Iris pigment epithelial cell (primary cell): ENCODE data around the gene ISLR2.

ENCODE experiments used
- DNase-seq: peaks from one replicate; pipeline ENCODE4 v3.0.0-alpha.2; 2011; ENCODE audit warnings: low read depth

ISLR2 gene

GRCh38 chr15:74176262-74177214 is 46.2 kb downstream of the ISLR2 start:
- no peak for DNase-seq

DNA sequence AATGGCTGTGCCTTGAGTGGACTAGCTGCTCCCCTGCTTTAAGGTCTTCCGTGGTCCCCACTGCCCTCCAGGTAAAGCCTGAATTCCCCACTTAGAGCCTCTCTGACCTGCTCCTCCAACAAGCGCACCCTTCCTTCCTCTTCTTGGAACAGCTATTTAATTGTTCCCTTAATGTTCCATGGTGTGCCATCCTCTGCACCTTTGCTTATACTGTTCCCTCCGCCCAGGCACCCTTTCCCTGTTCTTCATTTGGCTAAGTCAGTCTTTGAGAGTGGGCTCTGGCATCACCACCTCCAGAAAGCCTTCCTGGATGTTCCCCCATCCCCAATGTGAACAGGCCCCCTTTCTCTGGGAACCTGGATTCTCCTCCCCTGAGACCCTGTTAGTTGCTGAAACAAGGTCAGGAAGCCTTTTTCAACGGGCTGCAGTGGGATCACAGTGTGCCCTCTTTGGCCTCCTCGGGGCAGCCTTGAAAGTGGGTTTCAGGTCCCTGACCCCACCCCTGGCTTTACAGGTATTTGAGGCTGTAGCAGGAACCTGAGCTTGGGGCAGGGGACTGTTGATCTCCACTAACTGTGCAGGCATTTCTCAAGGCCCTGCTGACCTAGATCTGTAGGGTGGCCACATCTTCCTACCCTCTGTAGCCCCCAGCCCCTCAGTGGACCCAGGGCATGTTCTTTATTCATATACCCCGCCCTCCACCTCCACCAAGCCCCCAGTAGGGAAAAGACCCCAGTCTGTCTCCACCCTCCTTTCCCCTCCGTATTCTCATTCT is 48.1 kb downstream of the ISLR2 start:
- DNase-seq: no peak

DNA sequence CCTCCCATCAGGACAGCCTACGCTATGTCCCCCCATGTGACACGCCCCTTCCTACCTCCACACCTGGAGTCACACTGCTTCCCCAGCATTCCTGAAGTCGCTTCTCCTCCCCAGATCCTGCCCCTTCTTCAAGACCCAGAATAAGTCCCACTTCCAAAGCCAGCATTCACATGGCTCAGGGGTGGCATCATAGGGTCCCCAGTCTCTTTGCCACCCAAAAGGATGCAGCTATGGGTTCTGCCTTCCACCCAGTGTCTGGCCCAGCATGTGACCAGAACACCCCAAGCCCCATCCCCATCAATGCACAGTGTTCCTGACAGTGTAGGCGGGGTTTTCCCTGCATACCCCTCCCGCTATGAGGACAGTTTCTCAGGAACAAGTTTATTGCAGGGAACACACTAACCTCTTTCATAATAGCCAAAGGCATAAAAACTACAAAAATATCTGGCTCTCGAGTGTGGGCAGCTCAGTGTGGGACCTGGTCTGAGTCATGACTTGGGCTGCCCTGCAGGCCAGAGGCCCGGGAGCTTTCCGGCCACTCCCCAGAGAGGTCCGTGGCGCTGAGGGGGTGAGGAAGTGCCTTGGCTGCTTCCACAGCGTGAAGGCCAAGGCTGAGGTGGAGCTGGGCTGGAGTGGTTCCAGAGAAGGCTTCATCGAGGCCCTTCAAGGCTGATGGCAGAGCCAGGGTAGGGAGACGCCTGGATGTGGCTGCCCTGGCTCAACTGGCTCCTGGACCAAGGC is 48.9 kb downstream of the ISLR2 start:
- DNase-seq: peak; percentile 94

DNA sequence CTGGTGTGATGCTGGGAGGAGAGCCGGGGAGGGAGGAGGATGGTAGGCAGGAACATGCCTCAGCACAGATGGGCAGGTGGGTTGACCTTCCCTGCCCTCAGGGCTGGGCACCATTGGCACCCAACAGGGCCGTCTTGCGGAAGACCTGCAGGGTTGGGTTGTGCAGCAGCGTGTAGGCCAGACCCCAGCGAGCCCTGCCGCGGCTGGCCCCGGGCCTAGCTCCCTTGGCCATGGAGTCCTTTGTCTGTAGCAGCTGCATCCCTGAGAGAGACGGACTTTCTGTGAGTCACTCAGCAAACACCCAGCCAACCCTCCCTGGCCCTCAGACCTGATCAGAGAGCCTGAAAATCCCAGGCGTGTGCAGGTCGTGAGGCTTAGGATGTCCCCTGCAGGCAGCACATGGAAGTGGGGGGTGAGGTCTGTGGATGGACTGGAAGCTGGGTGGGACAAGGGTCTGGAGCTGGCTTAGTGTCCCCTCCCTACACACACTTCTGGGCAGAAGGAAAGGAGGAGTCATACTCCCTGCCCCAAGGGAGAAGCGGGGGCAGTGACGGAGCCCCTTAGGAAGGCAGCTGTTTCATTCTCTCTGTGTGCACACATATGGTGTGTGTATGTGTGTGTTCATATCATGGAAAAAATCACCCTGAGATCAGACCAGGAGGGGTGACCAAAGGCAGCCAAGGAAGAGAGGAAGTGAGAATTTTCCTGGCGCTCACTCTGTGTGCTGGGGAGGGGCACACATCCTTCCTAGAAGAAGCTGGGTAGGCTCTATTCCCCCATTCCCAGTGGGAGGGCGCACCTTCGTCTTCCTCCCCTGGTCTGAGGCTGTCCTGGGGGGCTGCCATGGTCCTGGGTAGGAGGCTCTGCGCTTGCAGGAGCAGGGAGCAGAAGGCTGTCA is 49.8 kb downstream of the ISLR2 start:
- DNase-seq: peak; percentile 77

DNA sequence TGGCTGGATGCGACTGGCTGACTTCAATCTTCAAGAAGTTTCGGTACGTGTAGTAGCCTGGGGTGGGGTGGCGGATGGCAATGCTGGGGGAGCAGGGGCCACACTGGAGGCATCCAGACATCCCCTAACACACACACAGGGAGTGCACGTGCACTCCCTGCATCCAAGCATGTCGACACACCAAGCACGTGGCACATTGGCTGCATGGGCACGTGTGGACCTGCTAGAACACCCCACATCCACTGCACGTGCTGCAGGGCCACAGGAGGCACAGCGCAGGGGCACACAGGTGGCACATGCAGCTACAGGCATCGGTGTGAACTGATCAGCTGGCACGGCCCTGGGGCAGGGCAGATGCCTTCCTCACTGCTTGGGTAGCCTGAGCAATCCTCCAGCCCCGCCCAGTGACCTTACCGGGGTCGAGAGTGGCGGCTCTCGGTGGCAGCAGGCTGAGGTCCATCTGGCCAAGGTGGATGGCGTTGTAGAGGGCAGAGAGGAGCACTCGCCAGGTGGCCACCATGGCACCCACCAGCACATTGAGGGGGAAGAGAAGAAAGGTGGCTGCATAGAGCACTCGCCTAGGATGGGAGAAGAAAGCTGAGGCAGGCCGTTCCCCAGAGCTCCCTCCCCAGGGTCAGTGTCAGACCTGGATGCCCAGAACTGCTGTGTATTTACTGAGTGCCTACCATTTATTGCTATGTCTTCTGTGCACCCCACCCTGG is 50.7 kb downstream of the ISLR2 start:
- DNase-seq: no peak

DNA sequence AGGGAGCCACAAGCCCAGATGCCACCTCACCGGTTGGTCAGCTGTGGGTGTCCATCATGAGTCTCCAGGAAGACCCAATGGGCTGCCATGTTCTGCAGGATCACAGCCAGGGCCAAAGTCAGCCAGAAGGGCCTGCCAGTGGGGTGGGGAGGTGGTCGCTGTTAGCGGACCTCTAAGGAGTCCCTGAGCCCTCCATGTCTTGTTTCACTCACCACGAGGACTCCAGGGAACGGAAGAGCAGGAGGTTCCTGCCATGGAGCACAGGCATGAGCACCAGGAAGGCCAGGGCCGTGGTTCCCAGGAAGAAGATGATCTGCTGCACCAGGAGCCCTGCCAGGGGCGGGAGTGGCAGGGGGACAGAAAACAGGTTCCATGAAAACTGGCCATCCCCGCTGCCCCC is 51.7 kb downstream of the ISLR2 start:
- no peak for DNase-seq

GRCh38 chr15:74184582-74185091 is 54.3 kb downstream of the ISLR2 start:
- no peak for DNase-seq

GRCh38 chr15:74185710-74186348 is 55.4 kb downstream of the ISLR2 start:
- peak; percentile 27 for DNase-seq
